Measurements from ENCODE around the gene PKIB. TPM values are rescaled to one million over a fixed set of nuclear protein-coding genes. Genes with fewer than 3 reads are reported as not detected.

Gene PKIB
- total RNA-seq, 1 donor from 2014 or later = 202 TPM

- Histone ChIP-seq H2AFZ (replicated peaks) (no peak overlapping the region), H3K4me2 (no peak overlapping the region), H3K27me3 (no peaks in the 10 kb centered on the region), H3K4me3 (no peak overlapping the region), H3K27ac (no peak overlapping the region), H4K20me1 (ENCODE audit: low read depth) (no peaks in the 10 kb centered on the region), H3K9me3 (ENCODE audit: low read depth) (no peaks in the 10 kb centered on the region), H3K9ac (no peak overlapping the region), H3F3A (ENCODE audit: low read depth) (peaks cover 19% of the 10 kb centered on the region), H3K79me2 (ENCODE audit: low read depth) (no peaks in the 10 kb centered on the region), H3K36me3 (no peaks in the 10 kb centered on the region), H3K4me1 (peaks cover 18% of the 10 kb centered on the region)
- H3K4me3 Mint-ChIP-seq = no peak overlapping the region
- H3K36me3 Mint-ChIP-seq = no peaks in the 10 kb centered on the region
- H3K9me3 Mint-ChIP-seq = no peaks in the 10 kb centered on the region
- H3K27ac Mint-ChIP-seq = no peak overlapping the region
- TF ChIP-seq CTCF (IDR thresholded peaks at IDR 0.05) = peak; percentile 87
- no peak for TF ChIP-seq EZH2phosphoT487 (IDR thresholded peaks at IDR 0.05)
- DNase-seq (ENCODE audit: low spot score) = peak; percentile 55
- peaks cover 16% of the 10 kb centered on the region for H3K4me1 Mint-ChIP-seq
- peaks cover 7% of the 10 kb centered on the region for H3K27me3 Mint-ChIP-seq (ENCODE audit: insufficient read depth, low read depth)
These were observed 120.7 kb downstream of the PKIB start for GRCh38 chr6:122730775-122731386.

GRCh38 chr6:122733259-122733658 lies 123.1 kb downstream of the PKIB start:
- Histone ChIP-seq H3K9ac (no peak overlapping the region), H3F3A (ENCODE audit: low read depth) (peaks cover 12% of the 10 kb centered on the region), H3K79me2 (ENCODE audit: low read depth) (no peaks in the 10 kb centered on the region), H3K27ac (no peak overlapping the region), H3K4me1 (peaks cover 18% of the 10 kb centered on the region), H3K9me3 (ENCODE audit: low read depth) (no peaks in the 10 kb centered on the region), H2AFZ (replicated peaks) (no peak overlapping the region), H3K4me3 (no peak overlapping the region), H3K4me2 (no peak overlapping the region), H3K36me3 (no peaks in the 10 kb centered on the region), H4K20me1 (ENCODE audit: low read depth) (no peaks in the 10 kb centered on the region), H3K27me3 (no peaks in the 10 kb centered on the region)
- Mint-ChIP-seq H3K4me1 (peaks cover 19% of the 10 kb centered on the region), H3K9me3 (no peaks in the 10 kb centered on the region), H3K4me3 (no peak overlapping the region), H3K27ac (no peak overlapping the region), H3K27me3 (ENCODE audit: insufficient read depth, low read depth) (peaks cover 7% of the 10 kb centered on the region), H3K36me3 (no peaks in the 10 kb centered on the region)
- DNase-seq (ENCODE audit: low spot score) = no peak
- no peak for TF ChIP-seq EZH2phosphoT487 (IDR thresholded peaks at IDR 0.05)
- no peak for TF ChIP-seq EZH2 (IDR thresholded peaks at IDR 0.05)
- no peak for TF ChIP-seq CTCF (IDR thresholded peaks at IDR 0.05)

GRCh38 chr6:122734529-122735395 lies 124.6 kb downstream of the PKIB start:
- Mint-ChIP-seq H3K4me3 (no peak overlapping the region), H3K36me3 (no peaks in the 10 kb centered on the region)
- no peak overlapping the region for H3K4me2 ChIP-seq

More at GRCh38 chr6:122734529-122735395, 124.6 kb downstream of the PKIB start:
- Histone ChIP-seq H3K27me3 (no peaks in the 10 kb centered on the region), H3K9ac (no peak overlapping the region), H3K4me1 (peaks cover 18% of the 10 kb centered on the region), H3F3A (ENCODE audit: low read depth) (peaks cover 12% of the 10 kb centered on the region), H3K4me3 (no peak overlapping the region), H3K9me3 (ENCODE audit: low read depth) (no peaks in the 10 kb centered on the region), H3K36me3 (no peaks in the 10 kb centered on the region), H3K79me2 (ENCODE audit: low read depth) (no peaks in the 10 kb centered on the region), H4K20me1 (ENCODE audit: low read depth) (no peaks in the 10 kb centered on the region), H3K27ac (no peak overlapping the region), H2AFZ (replicated peaks) (peak overlapping the region; percentile 65)
- peaks cover 7% of the 10 kb centered on the region for H3K27me3 Mint-ChIP-seq (ENCODE audit: insufficient read depth, low read depth)
- no peak for DNase-seq (ENCODE audit: low spot score)
- TF ChIP-seq EZH2 (IDR thresholded peaks at IDR 0.05) (no peak), EZH2phosphoT487 (IDR thresholded peaks at IDR 0.05) (no peak), CTCF (IDR thresholded peaks at IDR 0.05) (no peak)
- no peak overlapping the region for H3K27ac Mint-ChIP-seq
- H3K4me1 Mint-ChIP-seq = peaks cover 19% of the 10 kb centered on the region
- H3K9me3 Mint-ChIP-seq = no peaks in the 10 kb centered on the region

Data from neural progenitor cell (in vitro differentiated cells).